Body of pancreas (tissue), 4 donors: ENCODE results near the gene GMFB. TPM values are rescaled to one million over a fixed set of nuclear protein-coding genes. Genes with fewer than 3 reads are reported as not detected.

Experiments
- ATAC-seq: fragments of 150-250 bp; one replicate; pipeline ENCODE4 v1.9.1; 2016
- DNase-seq, 4 donors: peaks; one replicate each; pipeline ENCODE4 v3.0.0-alpha.2; 2019
- H3K27ac ChIP-seq, 4 donors: fragments of 200-600 bp; sonication (generic); 1 replicate in 3 of 4; 2 replicates in 1 of 4; pipeline versions ENCODE4 v1.5.1 to v1.6.1; 2016 to 2019; ENCODE audit warnings: mild to moderate bottlenecking in 1 of 4, mixed read lengths in 1 of 4, moderate library complexity in 1 of 4
- H3K27me3 ChIP-seq, 2 donors: fragments of 200-600 bp; sonication (generic); one replicate each; pipeline ENCODE4 v1.6.0; 2016; ENCODE audit warnings: mild to moderate bottlenecking in 1 of 2
- H3K36me3 ChIP-seq, 2 donors: fragments of 200-600 bp; sonication (generic); replicated peaks in 1 of 2; 2 replicates each; pipeline ENCODE4 v1.5.1; 2016; ENCODE audit warnings: low read depth in 2 of 2; ENCODE audit not compliant: insufficient read depth in 1 of 2
- H3K4me1 ChIP-seq: fragments of 200-600 bp; sonication (generic); one replicate; pipeline ENCODE4 v1.6.0; 2016
- H3K4me3 ChIP-seq, 2 donors: fragments of 200-600 bp; sonication (generic); 1 replicate in 1 of 2; 2 replicates in 1 of 2; pipeline ENCODE4 v1.5.1; 2016 to 2019
- H3K9me3 ChIP-seq, 3 donors: fragments of 200-600 bp; sonication (generic); 1 replicate in 2 of 3; 2 replicates in 1 of 3; pipeline ENCODE4 v1.5.1; 2016
- CTCF ChIP-seq, 7 experiments: fragments of 450-650 bp in 4 of 7; fragments of 200-600 bp in 3 of 7; sonication (generic) in 3 of 7; IDR thresholded peaks; one replicate each; pipeline ENCODE4 v1.5.1; 2016 to 2019; ENCODE audit warnings: antibody characterized with exemption in 7 of 7
- POLR2A ChIP-seq, 3 donors: fragments of 450-650 bp; IDR thresholded peaks; one replicate each; pipeline ENCODE4 v1.6.1; 2016; ENCODE audit warnings: antibody characterized with exemption in 3 of 3, mild to moderate bottlenecking in 2 of 3
- WGBS, 2 donors: methylation state at CpG; one replicate each; pipeline ENCODE4 v1.1.5; 2017; 5-methylcytosine and 5-hydroxymethylcytosine counted together
- intact Hi-C: fragments of 100-400 bp; cut with DNase I; formaldehyde crosslinking; loops from one replicate; pipeline ENCODE4 v1.15.1; 2023
- total RNA-seq, 2 donors: library from RNA; depleted of rRNA; stranded (reverse); fragments of >200 nt; gene quantifications; one replicate each; pipeline ENCODE4 v1.1.0, GENCODE V29; 2016

GMFB gene
- total RNA-seq, 2 donors from 2014 or later = 24.7 to 26.5 TPM

- ATAC-seq = no peak
Observed at GRCh38 chr14:54498095-54498531, 9.3 kb upstream of the GMFB start.

GRCh38 chr14:54497224-54497623 lies 8.4 kb upstream of the GMFB start:
- Histone ChIP-seq H3K27me3 (no peaks in the 10 kb centered on the region), H3K4me3 (no peak overlapping the region), H3K36me3 (no peaks in the 10 kb centered on the region), H3K27ac (no peak overlapping the region), H3K9me3 (no peaks in the 10 kb centered on the region), H3K4me1 (no peaks in the 10 kb centered on the region)
- 50 to 64% methylated on average over 2 of the region's 2 CpGs for WGBS, 2 donors
- no peak for ATAC-seq
- intact Hi-C loops = no loop called here
- no peak for DNase-seq
- no peak for TF ChIP-seq CTCF (IDR thresholded peaks at IDR 0.05)
- TF ChIP-seq POLR2A (IDR thresholded peaks at IDR 0.05) = no peak

More at GRCh38 chr14:54498095-54498531, 9.3 kb upstream of the GMFB start:
- Histone ChIP-seq H3K27ac (no peak overlapping the region), H3K36me3 (no peaks in the 10 kb centered on the region), H3K9me3 (no peaks in the 10 kb centered on the region), H3K4me3 (no peak overlapping the region), H3K27me3 (no peaks in the 10 kb centered on the region), H3K4me1 (no peaks in the 10 kb centered on the region)
- TF ChIP-seq POLR2A (IDR thresholded peaks at IDR 0.05) (no peak), CTCF (IDR thresholded peaks at IDR 0.05) (no peak)
- intact Hi-C loops = no loop called here
- WGBS, 2 donors = 55 to 63% methylated on average over 5 of the region's 5 CpGs
- no peak for DNase-seq

- H3K27me3 ChIP-seq = no peaks in the 10 kb centered on the region
- no peaks in the 10 kb centered on the region for H3K36me3 ChIP-seq
- 53 to 56% methylated on average over 11 to 13 of the region's 13 CpGs for WGBS, 2 donors
- intact Hi-C loops = no loop called here
- H3K4me3 ChIP-seq = no peak overlapping the region
- ATAC-seq (no peak), DNase-seq (no peak)
- no peak overlapping the region for H3K27ac ChIP-seq
- TF ChIP-seq CTCF (IDR thresholded peaks at IDR 0.05) (no peak), POLR2A (IDR thresholded peaks at IDR 0.05) (no peak)
- H3K4me1 ChIP-seq = peaks cover 11% of the 10 kb centered on the region
- H3K9me3 ChIP-seq = no peaks in the 10 kb centered on the region
Observed at GRCh38 chr14:54493293-54493692, 4.5 kb upstream of the GMFB start.

- peaks cover 26% of the 10 kb centered on the region for H3K4me1 ChIP-seq
- H3K27ac ChIP-seq = no peak overlapping the region
- ATAC-seq (no peak), DNase-seq (no peak)
- H3K36me3 ChIP-seq = no peaks in the 10 kb centered on the region
- TF ChIP-seq POLR2A (IDR thresholded peaks at IDR 0.05) = no peak
- no peak for TF ChIP-seq CTCF (IDR thresholded peaks at IDR 0.05)
- no peaks in the 10 kb centered on the region for H3K9me3 ChIP-seq
- no peaks in the 10 kb centered on the region for H3K27me3 ChIP-seq
- H3K4me3 ChIP-seq = no peak overlapping the region
- intact Hi-C loops = no loop called here
- WGBS, 2 donors = 34 to 39% methylated on average over 3 of the region's 3 CpGs
Observed at GRCh38 chr14:54490445-54491175, 1.8 kb upstream of the GMFB start.
